Hindlimb muscle (tissue), 1 donor: ENCODE measurements around the gene OVAAL. TPM values are rescaled to one million over a fixed set of nuclear protein-coding genes. Genes with fewer than 3 reads are reported as not detected.
"Not testable (repeated sequence)": the region's sequence is repeated elsewhere in the genome, so short reads cannot be mapped to it uniquely, and the experiment has no call there.

ENCODE experiments used
- DNase-seq: peaks from one replicate; pipeline ENCODE4 v3.0.0-alpha.2; 2013
- polyA plus RNA-seq: library from polyadenylated mRNA; unstranded; fragments of 120-200 nt; gene quantifications from one replicate; pipeline ENCODE4 v1.2.1, GENCODE V29; 2013; ENCODE audit not compliant: insufficient read length

The OVAAL gene
- polyA plus RNA-seq, 1 donor: not detected

GRCh38 chr1:180540697-180541594 is 17.8 kb upstream of the OVAAL start:
- no peak for DNase-seq

- DNase-seq: no peak
These were observed 16.5 kb upstream of the OVAAL start for GRCh38 chr1:180542113-180542837.

GRCh38 chr1:180542838-180543145 is 16.0 kb upstream of the OVAAL start:
- no peak for DNase-seq

GRCh38 chr1:180544050-180544449 is 14.7 kb upstream of the OVAAL start:
- no peak for DNase-seq

GRCh38 chr1:180545991-180546390 is 12.8 kb upstream of the OVAAL start:
- DNase-seq: no peak

- DNase-seq: no peak
These were observed 10.0 kb upstream of the OVAAL start for GRCh38 chr1:180548686-180549317.

GRCh38 chr1:180549770-180550169 is 9.0 kb upstream of the OVAAL start:
- not testable (repeated sequence) for DNase-seq

GRCh38 chr1:180550241-180550640 is 8.5 kb upstream of the OVAAL start:
- no peak for DNase-seq

GRCh38 chr1:180551997-180552396 is 6.8 kb upstream of the OVAAL start:
- DNase-seq: no peak

- not testable (repeated sequence) for DNase-seq
These were observed 5.7 kb upstream of the OVAAL start for GRCh38 chr1:180553046-180553445.

- no peak for DNase-seq
These were observed 3.4 kb upstream of the OVAAL start for GRCh38 chr1:180555411-180555810.

- no peak for DNase-seq
These were observed 1.6 kb downstream of the OVAAL start for GRCh38 chr1:180560200-180560867.

- no peak for DNase-seq
These were observed 2.3 kb downstream of the OVAAL start for GRCh38 chr1:180560868-180561600.

- DNase-seq: no peak
These were observed 3.9 kb downstream of the OVAAL start for GRCh38 chr1:180562640-180563025.

GRCh38 chr1:180563026-180563827 is 4.5 kb downstream of the OVAAL start:
- DNase-seq: no peak

- no peak for DNase-seq
These were observed 6.5 kb downstream of the OVAAL start for GRCh38 chr1:180565121-180565871.

- no peak for DNase-seq
These were observed 7.3 kb downstream of the OVAAL start for GRCh38 chr1:180566026-180566425.

- no peak for DNase-seq
These were observed 7.7 kb downstream of the OVAAL start for GRCh38 chr1:180566495-180566894.

- no peak for DNase-seq
These were observed 8.9 kb downstream of the OVAAL start for GRCh38 chr1:180567654-180568053.

GRCh38 chr1:180568184-180568583 is 9.4 kb downstream of the OVAAL start:
- DNase-seq: no peak
